ENCODE results near the gene NDC80. TPM values are rescaled to one million over a fixed set of nuclear protein-coding genes. Genes with fewer than 3 reads are reported as not detected.

Gene NDC80
- total RNA-seq, 2 experiments from 2014 or later, result 6.3 to 7.5 TPM

GRCh38 chr18:2654169-2654927 is 83.0 kb downstream of the NDC80 start:
- Histone ChIP-seq H3K36me3 (ENCODE audit: insufficient read depth, low read length) (no peaks in the 10 kb centered on the region), H3K9me3 (ENCODE audit: control insufficient read depth in 1 of 2, insufficient read depth in 1 of 2, low read length in 2 of 2) (no peaks in the 10 kb centered on the region), H3K27me3 (ENCODE audit: control insufficient read depth in 1 of 2, insufficient read depth in 2 of 2, low read length in 2 of 2) (no peaks in the 10 kb centered on the region), H3K27ac (ENCODE audit: low read depth in 1 of 2, low read length in 2 of 2) (peak overlapping the region; percentile 99), H3K4me1 (ENCODE audit: insufficient read depth, low read length) (peaks cover 18% of the 10 kb centered on the region), H3K4me3 (ENCODE audit: low read length) (peak overlapping the region; percentile 97)
- no peaks in the 10 kb centered on the region for H3K27me3 Mint-ChIP-seq
- intact Hi-C loops (cut with DNase I, micrococcal nuclease), result loop anchor here (1.0 to 10.0 kb wide), 3 partner anchors 15 to 600 kb away; no protein-coding TSS in a partner anchor
- ChIA-PET POLR2A (interaction anchor here (0.7 to 7.7 kb wide), 22 partner anchors 13 to 940 kb away, joined by 3 to 698 read pairs (median 6); partner anchors contain the start of genes METTL4 and NDC80), CTCF (interaction anchor here (1.1 to 4.6 kb wide), 2 partner anchors 17 to 18 kb away, joined by 3 to 32 read pairs; no protein-coding TSS in a partner anchor)
- no peaks in the 10 kb centered on the region for H3K9me3 Mint-ChIP-seq
- ATAC-seq (ENCODE audit: poor library complexity) (no peak), DNase-seq (no peak)
- peak overlapping the region; percentile 89 for H3K27ac Mint-ChIP-seq
- TF ChIP-seq CTCF (IDR thresholded peaks at IDR 0.05), result no peak
- peaks cover 39% of the 10 kb centered on the region for H3K36me3 Mint-ChIP-seq (ENCODE audit: low read depth)
- peaks cover 48% of the 10 kb centered on the region for H3K4me1 Mint-ChIP-seq (ENCODE audit: low read depth)
- H3K4me3 Mint-ChIP-seq, result peak overlapping the region; percentile 94

- Mint-ChIP-seq H3K4me3 (peak overlapping the region; percentile 94), H3K4me1 (ENCODE audit: low read depth) (peaks cover 53% of the 10 kb centered on the region), H3K36me3 (ENCODE audit: low read depth) (peaks cover 45% of the 10 kb centered on the region), H3K27me3 (no peaks in the 10 kb centered on the region), H3K27ac (peak overlapping the region; percentile 89), H3K9me3 (no peaks in the 10 kb centered on the region)
- Histone ChIP-seq H3K4me3 (ENCODE audit: low read length) (peak overlapping the region; percentile 97), H3K4me1 (ENCODE audit: insufficient read depth, low read length) (peaks cover 19% of the 10 kb centered on the region), H3K36me3 (ENCODE audit: insufficient read depth, low read length) (no peaks in the 10 kb centered on the region), H3K27me3 (ENCODE audit: control insufficient read depth in 1 of 2, insufficient read depth in 2 of 2, low read length in 2 of 2) (no peaks in the 10 kb centered on the region), H3K27ac (ENCODE audit: low read depth in 1 of 2, low read length in 2 of 2) (peak overlapping the region; percentile 99), H3K9me3 (ENCODE audit: control insufficient read depth in 1 of 2, insufficient read depth in 1 of 2, low read length in 2 of 2) (no peaks in the 10 kb centered on the region)
- ChIA-PET CTCF (interaction anchor here (1.1 to 4.6 kb wide), 3 partner anchors 13 to 49 kb away, joined by 3 to 32 read pairs (median 5); no protein-coding TSS in a partner anchor), POLR2A (interaction anchor here (0.6 to 7.7 kb wide), 31 partner anchors 13 to 949 kb away, joined by 3 to 698 read pairs (median 5); partner anchors contain the start of genes METTL4 and NDC80)
- no peak for TF ChIP-seq CTCF (IDR thresholded peaks at IDR 0.05)
- ATAC-seq (ENCODE audit: poor library complexity), result peak; percentile 46
- DNase-seq, result peak; percentile 65 to 90 (median 80)
- intact Hi-C loops (cut with DNase I, micrococcal nuclease), result loop anchor here (1.0 to 10.0 kb wide), 7 partner anchors 16 to 792 kb away; partner anchors contain the start of genes METTL4 (in 1 of the 2) and NDC80 (in 1 of the 2)
These were observed 83.5 kb downstream of the NDC80 start for GRCh38 chr18:2654928-2655177.

- Histone ChIP-seq H3K9me3 (ENCODE audit: control insufficient read depth in 1 of 2, insufficient read depth in 1 of 2, low read length in 2 of 2) (no peaks in the 10 kb centered on the region), H3K4me1 (ENCODE audit: insufficient read depth, low read length) (peaks cover 25% of the 10 kb centered on the region), H3K36me3 (ENCODE audit: insufficient read depth, low read length) (no peaks in the 10 kb centered on the region), H3K4me3 (ENCODE audit: low read length) (peak within 1 kb of the TSS; percentile 97), H3K27ac (ENCODE audit: low read depth in 1 of 2, low read length in 2 of 2) (peak within 1 kb of the TSS; percentile 99), H3K27me3 (ENCODE audit: control insufficient read depth in 1 of 2, insufficient read depth in 2 of 2, low read length in 2 of 2) (no peaks in the 10 kb centered on the region)
- DNase-seq (peak; percentile 73 to 96 (median 87)), ATAC-seq (ENCODE audit: poor library complexity) (peak; percentile 67)
- POLR2A ChIA-PET, result interaction anchor here (0.6 to 7.7 kb wide), 57 partner anchors 10 to 949 kb away, joined by 3 to 698 read pairs (median 5); partner anchors contain the start of genes METTL4, MYL12A, MYL12B and NDC80
- Mint-ChIP-seq H3K36me3 (ENCODE audit: low read depth) (peaks cover 46% of the 10 kb centered on the region), H3K9me3 (no peaks in the 10 kb centered on the region), H3K4me1 (ENCODE audit: low read depth) (peaks cover 55% of the 10 kb centered on the region), H3K27me3 (no peaks in the 10 kb centered on the region), H3K4me3 (peak within 1 kb of the TSS; percentile 97), H3K27ac (peak within 1 kb of the TSS; percentile 89)
- no peak for TF ChIP-seq CTCF (IDR thresholded peaks at IDR 0.05)
- CTCF ChIA-PET, result interaction anchor here (0.7 to 4.6 kb wide), 6 partner anchors 9 to 85 kb away, joined by 3 to 32 read pairs (median 4); partner anchors contain the start of genes METTL4 and NDC80
- intact Hi-C loops (cut with DNase I, micrococcal nuclease), result loop anchor here (1.0 to 10.0 kb wide), 6 partner anchors 19 to 792 kb away; partner anchors contain the start of genes METTL4 (in 1 of the 2) and NDC80 (in 1 of the 2)
These were observed 84.0 kb downstream of the NDC80 start, which contains the start of gene SMCHD1 for GRCh38 chr18:2655178-2655953. Gene SMCHD1, plus strand, starts transcription at chr18:2655726. Its CDS starts 350 bp downstream, at chr18:2656076.

Data from CD4-positive, alpha-beta T cell (primary cell).